H1 (cell line): Measurements from ENCODE around the gene GRM8. TPM values are rescaled to one million over a fixed set of nuclear protein-coding genes. Genes with fewer than 3 reads are reported as not detected.

ENCODE experiments used
- CTCF ChIA-PET: fragments of 300-600 bp; sonication (Branson Sonifier 250); formaldehyde crosslinking; loops from one replicate; lab custom pipeline; 2021; ENCODE audit not compliant: partially characterized antibody; lab: Charles Lee
- POLR2A ChIA-PET: fragments of 300-600 bp; sonication (Branson Sonifier 250); formaldehyde crosslinking; loops from one replicate; lab custom pipeline; 2021; ENCODE audit warnings: inconsistent platforms; ENCODE audit not compliant: partially characterized antibody; lab: Charles Lee
- DNase-seq, 2 experiments: peaks; one replicate each; pipeline versions ENCODE4 v3.0.0 to v3.0.0-alpha.2; 2010 to 2022; ENCODE audit warnings: low spot score in 2 of 2, low read depth in 1 of 2, mixed read lengths in 1 of 2
- FAIRE-seq: peaks from 2 replicates; lab custom pipeline; 2011; peaks lifted over from hg19 to GRCh38; lab: Jason Lieb, UNC
- H2AFZ ChIP-seq: 2 replicates; pipeline ENCODE4 v1.8.1; 2012; ENCODE audit warnings: low read length, inconsistent platforms
- H2AK5ac ChIP-seq: 2 replicates; pipeline ENCODE4 v1.6.1; 2013; ENCODE audit warnings: low read depth, low read length
- H2BK120ac ChIP-seq: replicated peaks from 2 replicates; pipeline ENCODE3; 2013; ENCODE audit warnings: low read depth, low read length, inconsistent platforms
- H2BK12ac ChIP-seq: 2 replicates; pipeline ENCODE4 v1.6.1; 2013; ENCODE audit warnings: low read depth, low read length
- H2BK15ac ChIP-seq: 2 replicates; pipeline ENCODE4 v1.6.1; 2013; ENCODE audit warnings: low read length
- H2BK20ac ChIP-seq: 2 replicates; pipeline ENCODE4 v1.6.1; 2013; ENCODE audit warnings: low read length
- H2BK5ac ChIP-seq: 2 replicates; pipeline ENCODE4 v1.6.1; 2013; ENCODE audit warnings: low read depth, low read length
- H3K14ac ChIP-seq: 2 replicates; pipeline ENCODE4 v1.6.1; 2013; ENCODE audit warnings: inconsistent platforms; ENCODE audit not compliant: insufficient read length
- H3K18ac ChIP-seq: 2 replicates; pipeline ENCODE4 v1.6.1; 2013; ENCODE audit warnings: low read length; ENCODE audit errors: extremely low read depth
- H3K23ac ChIP-seq: 2 replicates; pipeline ENCODE4 v1.6.1; 2013; ENCODE audit warnings: inconsistent platforms; ENCODE audit not compliant: insufficient read length
- H3K23me2 ChIP-seq: 2 replicates; pipeline ENCODE4 v1.6.1; 2013; ENCODE audit warnings: low read depth, low read length
- H3K27ac ChIP-seq: 2 replicates; pipeline ENCODE4 v1.6.1; 2011; ENCODE audit warnings: low read depth, low read length, inconsistent platforms
- H3K27me3 ChIP-seq, 4 experiments: replicated peaks in 1 of 4; 1 replicate in 1 of 4; 2 replicates in 3 of 4; pipeline versions ENCODE4 v1.6.1 to v1.8.1; 2011 to 2013; ENCODE audit warnings: low read length in 3 of 4, mild to moderate bottlenecking in 3 of 4, inconsistent platforms in 2 of 4, mixed read lengths in 2 of 4, moderate library complexity in 1 of 4; ENCODE audit not compliant: control insufficient read depth in 3 of 4, insufficient read depth in 3 of 4; ENCODE audit errors: extremely low read depth in 1 of 4
- H3K36me3 ChIP-seq, 4 experiments: 2 replicates each; pipeline versions ENCODE4 v1.6.1 to v1.8.1; 2011 to 2013; ENCODE audit warnings: mild to moderate bottlenecking in 4 of 4, low read length in 3 of 4, moderate library complexity in 2 of 4, control low read depth in 1 of 4, inconsistent platforms in 1 of 4; ENCODE audit not compliant: insufficient read depth in 4 of 4, control insufficient read depth in 2 of 4
- H3K4ac ChIP-seq: replicated peaks from 2 replicates; pipeline ENCODE3; 2013; ENCODE audit warnings: low read length, low read depth, mixed read lengths, inconsistent platforms; ENCODE audit not compliant: insufficient read length
- H3K4me1 ChIP-seq, 4 experiments: replicated peaks in 1 of 4; 1 replicate in 1 of 4; 2 replicates in 3 of 4; pipeline versions ENCODE4 v1.6.1 to v1.8.1; 2011 to 2013; ENCODE audit warnings: low read length in 3 of 4, inconsistent platforms in 2 of 4, mixed read lengths in 1 of 4; ENCODE audit not compliant: insufficient read depth in 4 of 4, control insufficient read depth in 3 of 4
- H3K4me2 ChIP-seq, 2 experiments: 2 replicates each; pipeline versions ENCODE4 v1.6.1 to v1.8.1; 2011 to 2013; ENCODE audit warnings: low read depth in 2 of 2, low read length in 2 of 2, control low read depth in 1 of 2, inconsistent platforms in 1 of 2, mild to moderate bottlenecking in 1 of 2; ENCODE audit not compliant: insufficient read depth in 1 of 2
- H3K4me3 ChIP-seq, 4 experiments: fragments of 200-600, 300-600 bp in 1 of 4; sonication (generic), shearing (Covaris generic), sonication (Bioruptor Twin) in 1 of 4; 2 replicates each; pipeline versions ENCODE4 v1.5.1 to v1.8.1; 2011 to 2016; ENCODE audit warnings: low read length in 4 of 4, low read depth in 3 of 4, control low read depth in 2 of 4, inconsistent platforms in 2 of 4, mild to moderate bottlenecking in 2 of 4, mixed read lengths in 1 of 4, moderate library complexity in 1 of 4; ENCODE audit not compliant: insufficient read depth in 2 of 4; ENCODE audit errors: extremely low read depth in 1 of 4
- H3K56ac ChIP-seq: replicated peaks from 2 replicates; pipeline ENCODE3; 2013; ENCODE audit warnings: low read depth, mild to moderate bottlenecking, mixed read lengths, low read length, inconsistent platforms; ENCODE audit not compliant: insufficient read length
- H3K79me1 ChIP-seq: 2 replicates; pipeline ENCODE4 v1.6.1; 2013; ENCODE audit warnings: low read depth, low read length, control low read depth
- H3K79me2 ChIP-seq, 2 experiments: 2 replicates each; pipeline versions ENCODE4 v1.6.1 to v1.8.1; 2012 to 2013; ENCODE audit warnings: low read length in 2 of 2, mild to moderate bottlenecking in 2 of 2, inconsistent platforms in 1 of 2; ENCODE audit not compliant: insufficient read depth in 2 of 2, control insufficient read depth in 1 of 2
- H3K9ac ChIP-seq, 4 experiments: replicated peaks in 1 of 4; 1 replicate in 1 of 4; 2 replicates in 3 of 4; pipeline versions ENCODE4 v1.6.1 to v1.8.1; 2011 to 2013; ENCODE audit warnings: low read depth in 3 of 4, low read length in 3 of 4, control low read depth in 2 of 4, mild to moderate bottlenecking in 2 of 4, moderate library complexity in 2 of 4, inconsistent platforms in 1 of 4; ENCODE audit errors: extremely low read depth in 1 of 4
- H3K9me3 ChIP-seq, 2 experiments: 2 replicates each; pipeline versions ENCODE4 v1.6.1 to v1.8.1; 2012 to 2013; ENCODE audit warnings: mild to moderate bottlenecking in 2 of 2, moderate library complexity in 2 of 2, control low read depth in 1 of 2, inconsistent platforms in 1 of 2, low read depth in 1 of 2, low read length in 1 of 2, mixed read lengths in 1 of 2; ENCODE audit not compliant: insufficient read depth in 2 of 2
- H4K20me1 ChIP-seq, 2 experiments: replicated peaks in 1 of 2; 2 replicates each; pipeline versions ENCODE3 to v1.8.1; 2011 to 2013; ENCODE audit warnings: inconsistent platforms in 2 of 2, low read length in 2 of 2, mild to moderate bottlenecking in 1 of 2; ENCODE audit not compliant: insufficient read depth in 2 of 2, control insufficient read depth in 1 of 2
- H4K5ac ChIP-seq: 2 replicates; pipeline ENCODE4 v1.6.1; 2013; ENCODE audit warnings: low read length, low read depth, mixed read lengths, inconsistent platforms; ENCODE audit not compliant: insufficient read length
- H4K8ac ChIP-seq: 2 replicates; pipeline ENCODE4 v1.8.0; 2013; ENCODE audit warnings: mild to moderate bottlenecking, moderate library complexity, low read length, inconsistent platforms; ENCODE audit not compliant: insufficient read depth; ENCODE audit errors: extremely low read depth
- H4K91ac ChIP-seq: replicated peaks from 2 replicates; pipeline ENCODE3; 2013; ENCODE audit warnings: low read length, mixed read lengths, inconsistent platforms; ENCODE audit not compliant: insufficient read length
- FOSL1 ChIP-seq: IDR thresholded peaks from 2 replicates; pipeline ENCODE4 v1.6.1; 2011; ENCODE audit warnings: mild to moderate bottlenecking, low read depth, low read length, moderate library complexity; ENCODE audit not compliant: insufficient read depth
- NANOG ChIP-seq: IDR thresholded peaks from 2 replicates; pipeline ENCODE4 v1.6.1; 2011; ENCODE audit warnings: low read length, low read depth, mild to moderate bottlenecking, inconsistent platforms; ENCODE audit not compliant: insufficient read depth, poor library complexity, severe bottlenecking
- POLR2A ChIP-seq, 2 experiments: IDR thresholded peaks; 1 replicate in 1 of 2; 2 replicates in 1 of 2; pipeline ENCODE4 v1.6.1; 2011; ENCODE audit warnings: low read depth in 2 of 2, low read length in 2 of 2, mild to moderate bottlenecking in 2 of 2; ENCODE audit errors: control extremely low read depth in 1 of 2
- TAF7 ChIP-seq: optimal IDR thresholded peaks from 2 replicates; pipeline ENCODE3; 2011; ENCODE audit warnings: low read depth, mild to moderate bottlenecking, inconsistent platforms, low read length, moderate library complexity, borderline replicate concordance
- WGBS, 2 experiments: shearing (Covaris generic) in 1 of 2; methylation state at CpG; one replicate each; pipeline versions ENCODE4 v1.1.6 to v1.1.7; 2013 to 2015; ENCODE audit warnings: low lambda C conversion rate in 2 of 2, mixed read lengths in 2 of 2, inconsistent platforms in 1 of 2, low coverage in 1 of 2, missing lambda C conversion rate in 1 of 2; ENCODE audit not compliant: insufficient replicate concordance in 2 of 2, insufficient coverage in 1 of 2, insufficient read length in 1 of 2; ENCODE audit errors: extremely low coverage in 1 of 2, missing lambda C conversion rate in 1 of 2; 5-methylcytosine and 5-hydroxymethylcytosine counted together
- polyA plus RNA-seq, 7 experiments: library from polyadenylated mRNA; depleted of rRNA in 3 of 7; stranded (reverse) in 5 of 7; unstranded in 2 of 7; fragments of >200 nt in 5 of 7; fragments of 200-250 nt in 2 of 7; gene quantifications; 1 replicate in 5 of 7; 2 replicates in 1 of 7; 4 replicates in 1 of 7; pipeline versions ENCODE4 v1.2.1 to v1.2.3, GENCODE V29; 2011 to 2013; ENCODE audit warnings: missing spikeins in 2 of 7, mixed read lengths in 2 of 7
- total RNA-seq: library from RNA; stranded (reverse); fragmentation: NEBNext Ultra II Directional; extraction: Animal tissue kit (Norgen Biotek cat#: 25700); gene quantifications from 2 replicates; pipeline ENCODE4 v1.2.1, GENCODE V29; 2021

The GRM8 gene
- total and polyA plus RNA-seq, 2 of the 8 experiments (the other 6 are each of a cell fraction or from before 2014, with no cell fraction given): 2.6 to 2.8 TPM

- H4K20me1 ChIP-seq: no peaks in the 10 kb centered on the region
- POLR2A ChIA-PET: no interaction called here
- WGBS, 2 experiments: 92% methylated on average over 2 of the region's 2 CpGs; no CpG with 5 or more reads in 1 of the 2 experiments
These were observed 58.2 kb downstream of the GRM8 start for GRCh38 chr7:127194571-127194970.

More at GRCh38 chr7:127194571-127194970, 58.2 kb downstream of the GRM8 start:
- no peaks in the 10 kb centered on the region for H3K9me3 ChIP-seq
- H3K4me3 ChIP-seq: no peak overlapping the region
- no peak overlapping the region for H2BK15ac ChIP-seq
- no peak for DNase-seq
- H3K79me2 ChIP-seq: no peaks in the 10 kb centered on the region
- no peak overlapping the region for H2BK12ac ChIP-seq
- H3K27me3 ChIP-seq: no peaks in the 10 kb centered on the region
- H3K79me1 ChIP-seq: no peaks in the 10 kb centered on the region
- H4K8ac ChIP-seq: no peak overlapping the region
- H3K9ac ChIP-seq: no peak overlapping the region
- CTCF ChIA-PET: interaction anchor here (1.2 to 2.3 kb wide), 2 partner anchors 10 to 59 kb away, joined by 4 to 6 read pairs; no protein-coding TSS in a partner anchor
- H3K4me2 ChIP-seq: no peak overlapping the region
- H4K5ac ChIP-seq: no peak overlapping the region
- H3K36me3 ChIP-seq: no peaks in the 10 kb centered on the region
- no peak overlapping the region for H2AFZ ChIP-seq
- H3K4ac ChIP-seq: no peak overlapping the region
- H3K23me2 ChIP-seq: no peaks in the 10 kb centered on the region
- no peak overlapping the region for H3K27ac ChIP-seq
- no peak for FAIRE-seq
- no peak overlapping the region for H2BK120ac ChIP-seq
- H4K91ac ChIP-seq: no peak overlapping the region
- no peak for TF ChIP-seq POLR2A (IDR thresholded peaks at IDR 0.05; ENCODE audit: control extremely low read depth in 1 of 2, low read depth in 2 of 2, low read length in 2 of 2)
- TF ChIP-seq NANOG: no peak
- TF ChIP-seq FOSL1: no peak
- no peak for TF ChIP-seq TAF7
- no peak overlapping the region for H2AK5ac ChIP-seq
- no peak overlapping the region for H3K18ac ChIP-seq
- H2BK5ac ChIP-seq: no peak overlapping the region
- no peak overlapping the region for H3K56ac ChIP-seq
- H3K14ac ChIP-seq: no peak overlapping the region
- H3K23ac ChIP-seq: no peak overlapping the region
- H2BK20ac ChIP-seq: no peak overlapping the region
- H3K4me1 ChIP-seq: peaks cover 0 to 4% (median 3%) of the 10 kb centered on the region in 4 experiments; a peak in 3 of 7 replicates
